GM18868 (cell line): ENCODE data around the gene ZNF584.
"Not testable (repeated sequence)": the region's sequence is repeated elsewhere in the genome, so short reads cannot be mapped to it uniquely, and the experiment has no call there.

Experiments
- ATAC-seq: cut with Tn5 transposase; IDR thresholded peaks from one replicate; pipeline ENCODE4 v1.9.1; 2021; ENCODE audit warnings: mild to moderate bottlenecking, moderate library complexity; ENCODE audit not compliant: unreplicated experiment

The ZNF584 gene

DNA sequence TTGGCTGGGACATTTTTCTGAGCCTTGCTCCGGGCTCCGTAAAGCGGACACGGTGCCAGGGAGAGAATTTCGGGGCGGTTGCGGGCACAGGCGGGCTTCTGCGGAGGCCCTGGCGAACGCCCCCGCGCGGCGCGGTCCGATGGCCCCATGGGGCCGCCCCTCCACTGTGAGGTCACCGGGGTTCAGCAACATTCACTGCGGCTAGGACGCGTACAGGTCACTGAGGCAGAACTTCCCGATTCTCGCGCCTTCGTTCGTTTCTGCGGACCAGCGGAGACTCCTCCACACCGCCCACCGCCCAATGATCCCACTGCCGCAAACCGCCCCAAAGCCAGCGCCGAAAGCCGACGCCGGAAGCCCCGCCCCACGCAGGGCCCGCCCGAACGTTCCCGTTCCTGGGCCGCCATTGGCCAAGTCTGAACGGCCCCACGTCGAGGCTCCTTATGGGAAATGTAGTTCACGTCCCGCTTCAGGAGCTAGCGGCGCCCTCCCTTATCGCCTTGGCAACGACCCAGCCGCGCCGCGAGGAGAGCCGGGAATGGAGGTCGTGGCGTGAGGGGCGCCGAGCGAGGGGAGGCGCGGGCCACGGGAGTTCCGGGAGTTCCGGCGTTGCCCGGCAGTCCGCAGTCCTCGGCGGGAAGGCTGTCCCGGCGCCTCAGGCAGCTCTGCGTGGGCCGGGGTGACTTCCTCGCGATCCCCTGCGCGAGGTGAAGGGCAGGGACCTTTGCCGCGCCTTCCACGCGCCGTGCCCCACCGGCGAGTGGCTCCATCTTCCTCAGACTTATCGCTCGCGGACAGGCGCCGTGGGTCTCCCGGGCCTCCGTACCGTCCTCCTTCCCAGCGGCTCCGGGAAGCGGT is at the start of gene ZNF584:
Gene ZNF584, plus strand, starts transcription at position 498 of the 858 bp plus-strand sequence. CDS start 499 bp downstream, outside the sequence.
- peak; percentile 94 for ATAC-seq

DNA sequence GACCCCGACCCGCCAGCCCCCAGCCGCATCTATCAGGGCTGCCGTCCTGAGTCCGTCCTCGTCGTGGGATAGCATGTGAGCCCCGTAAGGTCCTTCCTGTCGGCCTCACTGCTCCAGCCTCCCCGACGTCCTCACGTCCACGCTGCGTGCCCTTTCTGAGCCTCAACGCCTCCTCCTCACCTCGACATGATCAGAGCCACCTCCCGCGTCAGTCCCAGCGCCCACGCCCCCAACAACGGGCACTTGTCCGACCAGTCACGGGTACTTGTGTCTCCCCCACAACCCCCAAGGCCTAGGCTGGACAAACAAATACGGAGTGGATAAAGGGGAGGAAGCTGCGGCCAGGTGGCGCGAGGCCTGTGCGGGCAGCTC is 46.6 kb upstream of the ZNF584 start:
- ATAC-seq = peak; percentile 8

DNA sequence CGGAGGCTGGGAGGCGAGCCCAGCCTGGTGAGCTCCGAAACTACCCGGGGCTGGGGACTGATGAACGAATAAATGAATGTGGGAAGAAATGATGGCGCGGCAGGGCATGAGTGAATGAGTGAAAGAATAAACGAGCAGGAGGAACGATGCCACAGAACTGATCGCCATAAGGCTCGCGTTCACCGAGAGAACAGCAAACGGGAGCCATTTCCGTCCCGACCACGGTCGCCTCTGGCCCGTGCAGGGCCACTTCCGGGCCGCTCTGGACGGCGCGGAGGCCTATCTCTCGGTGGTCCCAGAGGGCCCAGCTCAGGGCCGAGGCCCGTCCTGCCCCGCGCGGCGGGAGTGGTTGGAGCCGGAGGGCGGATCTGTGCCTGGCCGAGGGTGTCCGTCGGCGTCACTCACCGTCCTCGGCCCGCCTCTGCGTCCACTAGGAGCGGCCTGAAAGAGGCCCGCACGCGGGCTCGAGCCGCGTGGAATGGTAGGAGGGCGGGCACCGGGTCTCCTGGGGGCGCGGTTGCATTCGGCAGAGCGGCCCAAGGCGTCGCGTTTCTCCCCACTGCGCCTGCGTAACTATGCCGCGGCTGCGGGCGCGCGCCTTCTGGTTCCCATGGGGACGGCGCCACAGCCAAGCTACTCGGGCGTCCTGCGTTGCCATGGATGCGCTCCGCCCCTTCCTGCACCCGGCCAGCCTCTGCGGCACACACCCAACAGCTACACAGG is 46.0 kb upstream of the ZNF584 start, which contains the start of gene ZNF497:
Gene ZNF497, minus strand, starts transcription at position 480 of the 723 bp plus-strand sequence. CDS start 5,116 bp downstream, outside the sequence.
- peak; percentile 88 for ATAC-seq

DNA sequence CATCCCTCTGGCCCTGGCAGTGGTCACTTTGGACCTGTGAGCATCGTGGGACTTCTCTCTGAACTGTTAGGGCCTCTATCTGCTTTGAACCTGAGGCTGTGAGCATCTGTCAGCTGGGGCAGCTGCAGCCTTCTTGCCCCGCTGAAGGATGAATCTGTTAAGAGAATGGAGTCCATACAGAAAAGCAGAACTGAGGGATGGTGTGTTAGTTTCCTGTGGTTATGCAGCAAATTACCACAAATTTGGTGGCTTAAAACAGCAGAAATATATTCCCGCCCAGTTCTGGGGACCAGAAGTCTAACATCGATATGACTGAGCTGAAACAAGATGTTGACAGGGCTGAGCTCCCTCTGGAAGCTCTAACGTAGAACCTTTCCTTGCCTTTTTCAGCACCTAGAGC is 44.3 kb upstream of the ZNF584 start:
- no peak for ATAC-seq

DNA sequence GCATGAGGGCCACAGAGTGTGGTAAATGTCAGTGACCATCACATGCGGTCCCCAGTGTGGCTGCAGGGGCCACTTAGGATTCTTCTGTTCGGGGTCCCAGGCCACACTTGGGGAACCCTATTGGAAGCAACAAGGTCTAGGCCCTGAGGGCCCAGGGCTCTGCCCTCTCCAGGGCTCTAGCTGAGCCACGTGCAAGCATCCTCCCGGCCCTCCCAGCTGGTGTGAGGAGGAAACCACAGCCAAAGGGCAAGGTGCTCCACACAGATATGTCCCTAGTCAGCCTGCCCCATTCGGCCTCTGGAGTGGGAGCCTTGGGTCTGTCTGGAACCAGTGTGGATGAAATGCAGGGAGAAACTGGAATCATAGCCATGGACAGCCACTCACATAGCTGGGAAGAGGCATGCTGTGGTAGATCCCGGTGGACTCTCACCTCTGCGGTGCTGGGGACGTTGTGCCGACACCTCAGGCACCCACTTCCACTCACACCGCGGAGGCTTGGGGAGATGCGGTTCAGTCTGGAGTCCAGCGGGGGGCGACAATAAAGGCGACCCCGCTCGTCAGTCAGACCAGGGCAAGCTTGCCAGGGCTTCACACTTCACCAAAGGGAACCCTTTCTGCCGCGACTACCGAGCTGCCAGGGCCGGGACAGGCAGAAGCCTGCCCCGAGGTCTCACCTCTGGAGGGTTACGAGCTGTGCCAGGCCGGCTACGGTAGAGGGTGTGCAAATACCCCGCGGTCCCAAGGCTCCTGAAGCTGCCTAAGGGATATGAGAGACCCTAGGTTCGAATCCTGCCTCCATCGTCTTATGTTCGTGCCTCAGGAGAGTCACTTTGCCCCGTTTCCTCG is 41.6 kb upstream of the ZNF584 start:
- ATAC-seq = no peak

DNA sequence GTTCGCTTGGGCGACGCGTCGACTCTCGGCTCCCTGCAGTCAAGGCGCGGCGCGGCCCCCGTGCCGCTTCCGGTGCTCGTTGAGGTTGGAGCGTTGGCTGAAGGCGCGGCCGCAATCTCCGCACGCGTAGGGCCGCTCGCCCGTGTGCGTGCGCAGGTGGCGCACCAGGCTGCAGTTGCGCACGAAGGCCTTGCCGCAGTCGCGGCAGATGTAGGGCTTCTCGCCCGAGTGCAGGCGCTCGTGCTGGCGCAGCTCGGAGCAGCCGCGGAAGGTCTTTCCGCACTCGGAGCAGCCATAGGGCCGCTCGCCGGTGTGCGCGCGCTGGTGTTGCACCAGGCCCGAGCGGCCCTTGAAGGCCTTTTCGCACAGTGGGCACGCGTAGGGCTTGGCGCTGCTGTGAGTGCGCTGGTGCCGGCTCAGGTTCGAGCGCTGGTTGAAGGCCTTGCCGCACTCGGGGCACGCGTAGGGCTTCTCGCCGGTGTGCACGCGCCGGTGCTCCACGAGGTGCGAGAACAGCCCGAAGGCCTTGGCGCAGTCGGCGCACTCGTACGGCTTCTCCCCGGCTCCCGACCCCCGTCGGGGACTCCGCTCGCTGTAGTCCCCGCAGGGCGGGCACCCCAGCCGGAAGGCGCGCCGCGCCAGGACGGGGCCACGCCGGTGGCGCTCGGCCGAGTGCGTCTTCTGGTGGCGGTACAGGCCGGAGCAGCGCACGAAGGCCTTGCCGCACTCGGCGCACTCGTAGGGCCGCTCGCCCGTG is 40.6 kb upstream of the ZNF584 start:
- no peak for ATAC-seq

DNA sequence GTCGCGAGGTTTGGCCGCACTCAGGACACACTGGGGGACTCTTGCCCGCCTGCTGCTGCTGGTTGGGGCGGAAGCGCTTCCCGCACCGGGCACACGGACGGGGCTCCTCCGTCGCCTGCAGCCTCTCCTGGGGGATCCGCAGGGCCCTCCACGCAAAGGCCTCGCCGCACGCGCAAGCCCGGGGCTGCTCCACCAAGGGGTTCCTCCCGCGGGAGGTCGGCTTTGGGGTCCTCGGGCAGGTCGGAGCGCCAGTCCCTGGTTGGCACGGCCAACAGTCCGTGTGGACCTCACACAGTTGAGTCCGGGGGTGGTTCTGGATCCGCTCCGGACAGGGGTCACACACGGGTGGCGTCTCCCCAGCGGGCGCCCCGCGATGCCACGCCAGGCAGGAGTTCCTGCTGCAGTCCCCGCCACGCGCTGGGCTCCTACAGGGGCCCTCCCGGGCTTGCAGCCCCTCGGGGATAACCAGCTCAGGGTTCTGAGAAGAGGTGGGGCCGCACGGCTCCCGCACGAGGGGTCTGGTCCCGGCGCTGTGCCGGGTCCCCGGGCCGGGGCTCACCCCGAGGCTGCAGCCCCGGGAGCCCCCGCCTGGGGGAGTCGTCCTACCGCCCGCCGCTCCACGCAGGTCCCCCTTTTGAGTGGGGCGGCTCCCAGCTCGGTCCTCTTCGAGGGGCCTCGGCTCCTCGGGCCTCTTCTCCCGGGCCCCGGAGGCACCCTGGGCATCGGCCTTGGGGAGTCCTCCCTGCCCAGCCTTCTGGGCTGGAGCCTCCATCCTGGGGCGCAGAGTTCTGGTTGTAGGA is 39.7 kb upstream of the ZNF584 start:
- ATAC-seq = no peak

DNA sequence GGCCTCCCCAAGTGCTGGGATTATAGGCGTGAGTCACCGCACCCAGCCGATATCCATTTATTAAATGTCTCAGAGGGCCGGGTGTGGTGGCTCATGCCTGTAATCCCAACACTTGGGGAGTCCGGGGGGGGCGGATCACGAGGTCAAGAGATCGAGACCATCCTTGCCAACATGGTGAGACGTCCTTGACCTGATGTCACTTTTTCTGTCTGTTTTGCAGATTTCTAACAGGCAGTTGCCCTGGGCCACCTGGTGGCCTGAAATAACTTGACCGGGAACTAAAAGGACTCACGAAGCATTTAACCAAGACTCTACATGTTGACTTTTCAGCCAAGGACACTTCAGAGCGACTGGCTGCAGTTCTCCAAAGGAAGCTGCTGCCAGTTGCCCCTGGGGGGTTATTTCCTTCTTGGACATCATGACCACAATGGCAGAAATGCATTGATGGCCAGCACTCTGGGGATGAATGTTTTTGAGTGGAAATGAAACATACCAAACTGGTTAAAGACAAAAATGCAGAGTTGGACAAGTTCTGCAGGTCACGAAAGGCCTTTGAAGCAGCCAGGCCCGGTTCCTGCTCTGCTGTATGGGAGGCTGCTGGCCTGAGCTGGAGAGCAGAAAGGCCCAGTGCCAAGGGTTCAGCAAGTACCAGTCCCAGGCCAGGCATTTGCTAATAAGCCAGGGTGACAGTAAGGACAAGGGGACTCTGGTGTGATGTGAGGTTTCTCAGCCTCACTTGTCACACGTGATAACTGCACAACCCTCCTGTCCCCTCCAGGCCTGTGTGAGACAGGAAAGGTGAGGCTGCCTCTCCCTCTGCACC is 35.9 kb upstream of the ZNF584 start:
- no peak for ATAC-seq

DNA sequence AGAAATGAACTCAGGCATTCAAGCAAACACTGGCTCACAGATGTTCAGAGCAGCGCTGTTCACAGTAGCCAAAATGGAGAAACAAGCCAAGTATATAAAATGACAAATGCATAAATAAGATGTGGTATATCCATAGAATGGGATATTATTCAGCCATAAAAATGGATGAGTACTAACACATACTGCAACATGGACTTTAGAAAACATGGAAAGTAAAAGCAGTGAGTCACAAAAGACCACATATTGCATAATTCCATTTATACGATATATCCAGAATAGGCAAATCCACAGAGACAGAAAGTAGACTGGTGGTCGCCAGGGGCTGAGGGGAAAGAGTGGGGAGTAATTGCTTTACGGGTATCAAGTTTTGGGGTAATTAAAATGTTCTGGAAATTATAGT is 34.2 kb upstream of the ZNF584 start:
- no peak for ATAC-seq

DNA sequence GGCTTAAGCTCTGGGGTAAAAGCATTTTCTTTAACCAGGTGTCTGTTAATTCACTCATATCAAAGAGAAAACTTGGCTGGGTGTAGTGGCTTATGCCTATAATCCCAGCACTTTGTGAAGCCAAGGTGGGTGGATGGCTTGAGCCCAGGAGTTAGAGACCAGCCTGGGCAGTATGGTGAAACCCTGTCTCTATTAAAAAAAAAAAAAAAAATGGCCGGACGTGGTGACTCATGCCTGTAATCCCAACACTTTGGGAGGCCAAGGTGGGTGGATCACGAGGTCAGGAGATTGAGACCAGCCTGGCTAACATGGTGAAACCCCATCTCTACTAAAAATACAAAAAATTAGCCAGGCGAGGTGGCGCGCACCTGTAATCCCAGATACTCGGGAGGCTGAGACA is 31.7 kb upstream of the ZNF584 start:
- not testable (repeated sequence) for ATAC-seq

DNA sequence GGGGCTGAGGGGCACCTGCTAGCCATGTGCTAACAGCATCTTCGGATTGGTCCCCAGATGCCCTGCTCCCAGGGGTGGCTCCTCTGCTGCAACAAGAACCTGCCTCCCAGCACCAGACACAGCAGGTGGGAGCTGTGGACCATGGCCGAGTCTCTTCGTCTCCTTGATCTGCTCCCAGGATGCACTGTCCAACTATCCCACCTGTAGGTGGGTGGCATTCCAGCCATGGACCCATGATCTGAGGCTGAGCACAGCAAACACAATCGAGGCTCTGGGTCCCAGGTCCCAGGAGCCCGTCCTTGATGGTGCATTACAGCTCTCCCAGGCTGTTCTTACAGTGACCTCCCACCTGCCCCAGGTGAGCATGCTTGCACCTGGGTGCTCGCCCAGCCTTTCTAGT is 29.2 kb upstream of the ZNF584 start:
- ATAC-seq = no peak

DNA sequence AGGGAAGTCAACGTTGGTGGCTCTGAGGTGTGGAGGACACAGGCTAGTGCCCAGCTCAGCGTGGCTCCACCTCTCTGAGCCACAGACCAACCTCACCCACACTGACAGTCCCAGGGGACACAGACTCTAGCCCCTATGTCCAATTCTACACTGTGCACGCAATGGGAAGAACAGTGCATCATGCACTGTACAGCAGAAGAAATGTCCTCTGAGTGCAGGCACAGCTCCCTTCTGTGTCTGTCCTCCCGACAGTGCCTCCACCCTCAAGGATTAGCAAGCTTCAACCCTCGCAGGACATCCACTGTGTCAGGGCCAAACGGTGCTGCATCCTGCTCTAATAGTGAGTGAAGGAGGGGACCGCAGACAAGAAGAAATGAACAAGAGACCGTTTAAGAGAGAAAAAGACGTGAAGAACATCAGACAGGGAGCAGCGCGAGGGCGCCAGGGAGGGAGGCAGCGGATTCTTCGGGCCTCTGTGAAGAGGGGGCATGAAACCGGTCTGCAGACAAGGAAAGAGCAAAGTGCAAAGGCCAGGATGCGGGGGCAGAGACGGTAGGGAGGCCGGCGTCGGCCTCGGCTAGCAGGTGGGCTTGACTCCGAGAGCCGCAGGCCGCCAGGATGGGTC is 28.3 kb upstream of the ZNF584 start:
- no peak for ATAC-seq

DNA sequence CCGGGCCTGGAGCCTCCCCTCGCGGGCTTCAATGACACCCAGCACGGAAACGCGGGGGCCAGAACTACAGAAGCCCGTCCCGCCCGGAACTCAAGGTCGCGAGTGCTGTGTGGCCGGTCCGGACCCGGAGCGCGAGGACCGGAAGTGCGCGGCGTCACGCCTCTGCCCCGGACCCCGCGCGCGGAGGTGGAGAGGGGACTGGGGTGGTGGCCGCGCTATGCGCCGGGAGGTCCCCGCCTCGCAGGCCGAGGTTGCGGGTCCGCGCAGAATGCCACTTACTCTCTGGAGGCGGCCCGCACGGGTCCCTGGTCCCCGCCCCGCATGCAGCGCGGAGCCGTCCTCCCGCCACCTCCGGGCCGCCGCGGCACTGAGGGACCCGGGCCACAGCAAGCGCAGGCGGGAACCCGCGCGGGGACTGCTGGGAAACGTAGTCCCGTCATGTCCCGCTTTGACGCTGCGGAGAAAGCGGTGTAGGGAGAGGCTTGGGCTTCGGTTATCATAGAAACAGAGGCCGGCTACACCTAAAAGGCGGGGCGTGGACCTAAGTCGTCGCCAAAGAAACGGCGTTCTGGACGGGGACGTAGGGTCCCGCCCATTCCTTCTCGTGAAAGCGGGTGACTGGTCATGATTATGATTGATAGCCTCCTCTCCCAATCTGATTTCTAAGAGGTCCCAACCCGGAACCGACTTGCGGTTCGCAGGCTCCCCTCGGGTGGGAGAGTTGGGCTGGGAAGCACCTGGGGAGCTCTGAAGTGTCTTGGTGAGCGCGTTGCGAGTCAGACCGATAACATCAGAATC is 27.6 kb upstream of the ZNF584 start, which contains the start of gene ZNF837:
Gene ZNF837, minus strand, starts transcription at position 369 of the 798 bp plus-strand sequence. CDS start 11,698 bp downstream, outside the sequence.
- ATAC-seq = peak; percentile 82

DNA sequence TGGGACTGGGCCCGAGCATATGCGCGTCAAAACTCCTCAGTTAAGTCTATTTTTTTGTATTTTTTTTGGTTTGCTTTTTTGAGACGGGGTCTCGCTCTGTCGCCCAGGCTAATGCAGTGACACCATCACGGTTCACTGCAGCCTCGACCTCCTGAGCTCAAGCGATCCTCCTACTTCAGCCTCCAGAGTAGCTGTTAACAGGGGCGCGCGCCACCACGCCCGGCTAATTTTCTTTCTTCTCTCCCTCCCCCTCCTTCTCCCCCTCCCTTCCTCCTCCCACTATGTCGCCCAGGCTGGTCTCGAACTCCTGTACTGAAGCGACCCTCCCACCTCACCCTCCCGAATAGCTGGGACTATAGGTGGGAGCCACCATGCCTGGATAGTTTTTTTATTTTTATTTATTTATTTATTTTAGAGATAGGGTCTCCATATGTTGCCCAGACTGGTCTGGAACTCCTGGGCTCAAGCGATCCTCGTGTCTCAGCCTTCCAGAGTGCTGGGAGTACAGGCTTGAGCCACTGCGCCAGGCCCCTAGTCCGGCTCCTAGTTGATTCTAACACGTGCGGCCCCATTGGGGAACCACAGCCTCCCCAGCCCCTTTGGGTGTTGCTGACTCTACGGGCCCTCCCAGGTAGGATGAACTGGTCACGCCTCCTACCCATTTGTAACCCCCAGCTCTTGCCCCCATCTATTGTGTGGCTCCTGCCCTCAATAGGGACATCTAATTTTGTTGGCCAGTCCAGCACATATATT is 26.8 kb upstream of the ZNF584 start:
- no peak for ATAC-seq

DNA sequence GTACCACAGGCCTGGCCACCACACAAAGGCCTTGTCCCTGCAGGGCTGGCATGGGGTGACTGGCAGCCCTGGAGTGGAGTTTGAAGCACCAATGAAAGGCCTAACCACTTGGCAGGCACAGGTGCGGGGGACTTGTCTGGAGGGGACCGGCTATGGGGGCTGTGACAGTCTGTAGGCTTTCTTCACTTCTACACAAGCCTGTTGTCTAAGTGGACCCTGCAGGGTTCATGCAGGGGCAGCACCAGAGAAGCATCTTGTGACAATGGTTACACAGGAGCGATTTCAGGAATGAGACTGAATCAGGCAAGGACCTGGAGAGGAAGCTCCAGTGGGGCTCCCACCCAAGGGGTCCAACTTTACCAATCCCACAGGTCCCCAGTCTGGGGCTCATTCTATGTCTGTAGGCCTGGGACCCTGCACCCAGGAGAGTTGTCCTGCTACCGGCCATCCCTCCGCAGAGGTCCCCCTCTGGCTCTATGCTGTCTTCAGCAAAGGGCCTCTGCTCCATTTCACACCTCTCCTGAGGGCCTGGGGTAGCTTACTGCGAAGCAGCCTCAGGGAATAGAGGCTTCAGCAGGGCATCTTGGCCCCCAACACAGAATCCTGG is 25.3 kb upstream of the ZNF584 start:
- no peak for ATAC-seq

DNA sequence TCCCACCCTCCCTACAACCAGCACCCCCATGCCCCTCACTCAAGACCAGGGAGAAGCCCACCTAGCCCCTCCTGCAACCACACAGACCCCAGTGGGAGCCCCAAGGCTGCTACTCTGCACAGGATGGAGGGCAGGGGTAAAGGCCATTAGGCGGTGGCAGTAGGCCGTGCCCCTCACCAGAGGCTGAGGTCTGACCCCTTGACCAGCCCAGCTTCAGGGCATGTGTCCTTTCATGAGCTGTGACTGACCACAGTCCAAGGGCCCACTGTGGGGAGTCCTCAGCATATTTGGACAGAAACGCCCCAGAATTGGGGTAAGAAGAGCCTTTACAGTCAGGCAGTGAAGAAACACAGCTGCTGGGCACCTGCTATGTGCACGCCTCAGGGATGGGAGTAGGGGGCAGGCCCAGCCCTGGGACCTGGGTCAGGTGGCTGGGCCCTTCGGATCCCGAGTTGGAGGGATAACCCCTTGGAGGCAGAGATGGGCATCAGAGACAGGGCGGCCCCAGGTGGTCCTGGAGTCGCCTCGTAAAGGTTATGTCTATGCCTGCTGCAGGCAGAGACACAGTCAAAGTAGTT is 23.0 kb upstream of the ZNF584 start:
- ATAC-seq = no peak
